Stomach (tissue), 4 donors: Measurements from ENCODE around the gene SERP1.

Experiments used
- POLR2A ChIP-seq, 4 donors: fragments of 450-650 bp; IDR thresholded peaks; one replicate each; pipeline ENCODE4 v1.6.1; 2016; ENCODE audit warnings: antibody characterized with exemption in 4 of 4, control low read depth in 2 of 4, mild to moderate bottlenecking in 1 of 4, moderate library complexity in 1 of 4
- POLR2AphosphoS5 ChIP-seq, 3 donors: sonication (generic); formaldehyde crosslinking; IDR thresholded peaks; one replicate each; pipeline ENCODE4 v1.6.1; 2016; ENCODE audit warnings: antibody characterized with exemption in 3 of 3
- TF ChIP-seq, protein P1 (sequence below), 7 experiments: fragments of 450-650 bp in 4 of 7; fragments of 200-600 bp in 3 of 7; sonication (generic) in 3 of 7; IDR thresholded peaks; one replicate each; pipeline ENCODE4 v1.5.1; 2016 to 2019; ENCODE audit warnings: antibody characterized with exemption in 7 of 7, control low read depth in 2 of 7, mild to moderate bottlenecking in 1 of 7

DNA sequence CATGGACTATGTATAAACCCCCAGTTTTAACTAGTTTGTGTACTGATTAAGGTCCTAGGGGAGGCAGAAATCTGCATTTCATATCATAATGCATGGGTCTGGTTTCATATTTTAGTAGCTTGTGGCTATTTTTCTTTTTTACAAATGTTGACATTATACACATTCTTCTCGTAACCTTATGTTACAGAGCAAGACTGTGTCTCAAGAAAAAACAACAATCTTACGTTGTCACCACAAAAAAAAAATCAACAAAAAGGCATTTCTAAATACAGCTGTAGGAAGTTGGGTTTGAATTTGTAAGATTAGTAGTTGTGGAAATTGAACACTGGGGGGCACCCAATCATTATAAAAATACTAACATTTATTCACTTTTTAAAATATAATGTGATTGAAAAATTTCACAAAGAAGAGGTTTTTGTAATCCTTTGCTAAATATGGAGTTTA lies 17.9 kb downstream of the SERP1 start:
- TF ChIP-seq, protein P1, sequence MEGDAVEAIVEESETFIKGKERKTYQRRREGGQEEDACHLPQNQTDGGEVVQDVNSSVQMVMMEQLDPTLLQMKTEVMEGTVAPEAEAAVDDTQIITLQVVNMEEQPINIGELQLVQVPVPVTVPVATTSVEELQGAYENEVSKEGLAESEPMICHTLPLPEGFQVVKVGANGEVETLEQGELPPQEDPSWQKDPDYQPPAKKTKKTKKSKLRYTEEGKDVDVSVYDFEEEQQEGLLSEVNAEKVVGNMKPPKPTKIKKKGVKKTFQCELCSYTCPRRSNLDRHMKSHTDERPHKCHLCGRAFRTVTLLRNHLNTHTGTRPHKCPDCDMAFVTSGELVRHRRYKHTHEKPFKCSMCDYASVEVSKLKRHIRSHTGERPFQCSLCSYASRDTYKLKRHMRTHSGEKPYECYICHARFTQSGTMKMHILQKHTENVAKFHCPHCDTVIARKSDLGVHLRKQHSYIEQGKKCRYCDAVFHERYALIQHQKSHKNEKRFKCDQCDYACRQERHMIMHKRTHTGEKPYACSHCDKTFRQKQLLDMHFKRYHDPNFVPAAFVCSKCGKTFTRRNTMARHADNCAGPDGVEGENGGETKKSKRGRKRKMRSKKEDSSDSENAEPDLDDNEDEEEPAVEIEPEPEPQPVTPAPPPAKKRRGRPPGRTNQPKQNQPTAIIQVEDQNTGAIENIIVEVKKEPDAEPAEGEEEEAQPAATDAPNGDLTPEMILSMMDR (IDR thresholded peaks at IDR 0.05), result peak in 4 of 7 experiments; percentile 13 to 28 (median 24)
- TF ChIP-seq POLR2A (IDR thresholded peaks at IDR 0.05) (no peak), POLR2AphosphoS5 (IDR thresholded peaks at IDR 0.05) (no peak)
